Hematopoietic multipotent progenitor cell treated with erythropoietin and hydrocortisone succinate and interleukin-3 and kit ligand, for 17 days (in vitro differentiated cells): ENCODE measurements around the gene TRIM15.
A peak's percentile ranks its signal among the peaks of the same experiment; 100 is the strongest.
"Not testable (repeated sequence)": the region's sequence is repeated elsewhere in the genome, so short reads cannot be mapped to it uniquely, and the experiment has no call there.

Source experiments
- DNase-seq: peaks from one replicate; pipeline ENCODE4 v3.0.0-alpha.2; 2015; ENCODE audit warnings: low spot score

Gene TRIM15

GRCh38 chr6:30163090-30163917 lies at the start of gene TRIM15:
Gene TRIM15 (plus strand): TSS chr6:30163546. CDS start chr6:30163685, 139 bp downstream.
- DNase-seq: peak; percentile 19

GRCh38 chr6:30113841-30114240 lies 49.5 kb upstream of the TRIM15 start:
- DNase-seq: no peak

- DNase-seq: no peak
Measured at GRCh38 chr6:30116724-30117123, 46.6 kb upstream of the TRIM15 start.

- not testable (repeated sequence) for DNase-seq
Measured at GRCh38 chr6:30118691-30119090, 44.7 kb upstream of the TRIM15 start.

- DNase-seq: no peak
Measured at GRCh38 chr6:30121446-30122366, 41.6 kb upstream of the TRIM15 start.

- no peak for DNase-seq
Measured at GRCh38 chr6:30122515-30122914, 40.8 kb upstream of the TRIM15 start.

GRCh38 chr6:30127238-30128093 lies 35.9 kb upstream of the TRIM15 start:
- no peak for DNase-seq

GRCh38 chr6:30129265-30130178 lies 33.8 kb upstream of the TRIM15 start:
- DNase-seq: no peak

- DNase-seq: no peak
Measured at GRCh38 chr6:30130179-30130679, 33.1 kb upstream of the TRIM15 start.

GRCh38 chr6:30130887-30131862 lies 32.2 kb upstream of the TRIM15 start:
- peak; percentile 94 for DNase-seq

- DNase-seq: no peak
Measured at GRCh38 chr6:30131947-30132497, 31.3 kb upstream of the TRIM15 start.

- DNase-seq: no peak
Measured at GRCh38 chr6:30135147-30135546, 28.2 kb upstream of the TRIM15 start.

GRCh38 chr6:30135757-30136156 lies 27.6 kb upstream of the TRIM15 start, which contains the start of gene TRIM40:
Gene TRIM40 (plus strand): TSS chr6:30136140. CDS start chr6:30137037, 897 bp downstream.
- DNase-seq: no peak

GRCh38 chr6:30136570-30137286 lies 26.6 kb upstream of the TRIM15 start:
- DNase-seq: no peak

- DNase-seq: not testable (repeated sequence)
Measured at GRCh38 chr6:30140240-30140639, 23.1 kb upstream of the TRIM15 start.

- DNase-seq: no peak
Measured at GRCh38 chr6:30142665-30143064, 20.7 kb upstream of the TRIM15 start.

- DNase-seq: no peak
Measured at GRCh38 chr6:30143780-30144179, 19.6 kb upstream of the TRIM15 start.

- DNase-seq: no peak
Measured at GRCh38 chr6:30144811-30145210, 18.5 kb upstream of the TRIM15 start.
